Measurements from ENCODE around the gene PAX7.

DNA sequence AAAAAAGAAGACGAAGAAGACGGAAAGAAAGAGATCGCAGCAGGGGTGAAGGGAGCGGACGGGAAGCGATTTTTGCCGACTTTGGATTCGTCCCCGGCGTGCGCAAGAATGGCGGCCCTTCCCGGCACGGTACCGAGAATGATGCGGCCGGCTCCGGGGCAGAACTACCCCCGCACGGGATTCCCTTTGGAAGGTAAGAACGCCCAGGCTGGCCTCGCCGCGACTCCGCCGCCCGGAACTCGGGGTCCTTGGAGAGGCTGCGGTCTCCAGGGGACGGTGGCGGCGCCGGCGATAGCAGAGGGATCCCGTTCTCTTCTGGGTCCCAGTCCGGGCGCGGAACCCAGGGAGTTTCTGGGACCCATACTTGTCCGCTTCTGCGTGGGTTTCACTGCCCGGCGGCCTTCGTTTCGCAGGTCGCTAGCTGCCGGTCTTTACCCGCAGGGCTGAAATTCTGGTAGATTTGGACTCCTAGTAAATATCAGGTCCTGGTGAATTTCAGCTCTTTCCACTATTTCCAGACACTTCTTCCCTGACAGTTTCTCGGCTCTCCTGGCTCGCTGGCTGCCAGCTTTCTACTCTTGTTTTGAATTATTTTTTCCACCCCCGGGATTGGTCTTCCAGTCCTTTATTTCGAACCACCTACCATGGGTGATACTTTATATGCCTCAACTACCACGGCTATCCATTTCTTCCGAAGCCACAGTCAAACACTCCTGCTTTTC lies 1.0 kb downstream of the PAX7 start:
- TF ChIP-seq, protein P1, sequence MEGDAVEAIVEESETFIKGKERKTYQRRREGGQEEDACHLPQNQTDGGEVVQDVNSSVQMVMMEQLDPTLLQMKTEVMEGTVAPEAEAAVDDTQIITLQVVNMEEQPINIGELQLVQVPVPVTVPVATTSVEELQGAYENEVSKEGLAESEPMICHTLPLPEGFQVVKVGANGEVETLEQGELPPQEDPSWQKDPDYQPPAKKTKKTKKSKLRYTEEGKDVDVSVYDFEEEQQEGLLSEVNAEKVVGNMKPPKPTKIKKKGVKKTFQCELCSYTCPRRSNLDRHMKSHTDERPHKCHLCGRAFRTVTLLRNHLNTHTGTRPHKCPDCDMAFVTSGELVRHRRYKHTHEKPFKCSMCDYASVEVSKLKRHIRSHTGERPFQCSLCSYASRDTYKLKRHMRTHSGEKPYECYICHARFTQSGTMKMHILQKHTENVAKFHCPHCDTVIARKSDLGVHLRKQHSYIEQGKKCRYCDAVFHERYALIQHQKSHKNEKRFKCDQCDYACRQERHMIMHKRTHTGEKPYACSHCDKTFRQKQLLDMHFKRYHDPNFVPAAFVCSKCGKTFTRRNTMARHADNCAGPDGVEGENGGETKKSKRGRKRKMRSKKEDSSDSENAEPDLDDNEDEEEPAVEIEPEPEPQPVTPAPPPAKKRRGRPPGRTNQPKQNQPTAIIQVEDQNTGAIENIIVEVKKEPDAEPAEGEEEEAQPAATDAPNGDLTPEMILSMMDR (IDR thresholded peaks at IDR 0.05; ENCODE audit: insufficient read depth, low read length): no peak
- no peak for TF ChIP-seq POLR2AphosphoS5 (IDR thresholded peaks at IDR 0.05; ENCODE audit: low read depth)
- TF ChIP-seq, protein P2, sequence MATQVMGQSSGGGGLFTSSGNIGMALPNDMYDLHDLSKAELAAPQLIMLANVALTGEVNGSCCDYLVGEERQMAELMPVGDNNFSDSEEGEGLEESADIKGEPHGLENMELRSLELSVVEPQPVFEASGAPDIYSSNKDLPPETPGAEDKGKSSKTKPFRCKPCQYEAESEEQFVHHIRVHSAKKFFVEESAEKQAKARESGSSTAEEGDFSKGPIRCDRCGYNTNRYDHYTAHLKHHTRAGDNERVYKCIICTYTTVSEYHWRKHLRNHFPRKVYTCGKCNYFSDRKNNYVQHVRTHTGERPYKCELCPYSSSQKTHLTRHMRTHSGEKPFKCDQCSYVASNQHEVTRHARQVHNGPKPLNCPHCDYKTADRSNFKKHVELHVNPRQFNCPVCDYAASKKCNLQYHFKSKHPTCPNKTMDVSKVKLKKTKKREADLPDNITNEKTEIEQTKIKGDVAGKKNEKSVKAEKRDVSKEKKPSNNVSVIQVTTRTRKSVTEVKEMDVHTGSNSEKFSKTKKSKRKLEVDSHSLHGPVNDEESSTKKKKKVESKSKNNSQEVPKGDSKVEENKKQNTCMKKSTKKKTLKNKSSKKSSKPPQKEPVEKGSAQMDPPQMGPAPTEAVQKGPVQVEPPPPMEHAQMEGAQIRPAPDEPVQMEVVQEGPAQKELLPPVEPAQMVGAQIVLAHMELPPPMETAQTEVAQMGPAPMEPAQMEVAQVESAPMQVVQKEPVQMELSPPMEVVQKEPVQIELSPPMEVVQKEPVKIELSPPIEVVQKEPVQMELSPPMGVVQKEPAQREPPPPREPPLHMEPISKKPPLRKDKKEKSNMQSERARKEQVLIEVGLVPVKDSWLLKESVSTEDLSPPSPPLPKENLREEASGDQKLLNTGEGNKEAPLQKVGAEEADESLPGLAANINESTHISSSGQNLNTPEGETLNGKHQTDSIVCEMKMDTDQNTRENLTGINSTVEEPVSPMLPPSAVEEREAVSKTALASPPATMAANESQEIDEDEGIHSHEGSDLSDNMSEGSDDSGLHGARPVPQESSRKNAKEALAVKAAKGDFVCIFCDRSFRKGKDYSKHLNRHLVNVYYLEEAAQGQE (IDR thresholded peaks at IDR 0.05; ENCODE audit: insufficient replicate concordance, low read depth): no peak

Data from HL-60 (cell line).